ENCODE results near the gene ZNF101.
A peak's percentile ranks its signal among the peaks of the same experiment; 100 is the strongest.

ZNF101 gene

DNA sequence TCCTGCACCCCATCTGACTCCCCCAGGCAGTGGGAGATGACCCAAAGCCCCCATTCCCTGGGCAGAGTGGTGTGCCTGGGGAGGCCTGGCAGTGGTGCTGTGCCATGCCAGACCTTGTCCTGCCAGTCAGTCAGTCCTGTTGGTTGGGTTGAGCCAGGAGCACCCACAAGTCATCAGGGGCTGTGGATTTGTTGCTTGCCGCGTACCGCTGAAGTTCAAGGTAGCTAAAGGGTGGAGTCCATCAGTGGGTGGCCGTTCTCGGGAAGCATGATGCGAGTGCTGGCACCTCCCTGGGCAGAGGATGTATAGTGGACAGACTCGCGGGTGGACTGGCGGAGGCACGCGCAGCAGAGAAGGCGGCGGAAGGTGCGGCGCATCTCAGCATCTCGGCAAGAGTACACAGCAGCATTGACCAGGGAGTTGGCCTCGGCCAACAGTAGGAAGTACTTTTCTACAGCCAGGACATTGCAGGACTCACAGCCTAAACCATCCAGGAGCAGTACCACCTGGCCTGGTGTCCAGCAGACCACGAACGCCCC lies 44.5 kb upstream of the ZNF101 start:
- Histone ChIP-seq H3K79me1 (replicated peaks; ENCODE audit: low read length, poor library complexity, severe bottlenecking) (no peaks in the 10 kb centered on the region), H2BK15ac (ENCODE audit: low read depth, poor library complexity, severe bottlenecking) (no peak overlapping the region), H3K27ac (ENCODE audit: low read length, poor library complexity, severe bottlenecking) (no peak overlapping the region), H4K91ac (ENCODE audit: low read length) (peak overlapping the region; percentile 11), H3K4me2 (ENCODE audit: low read length, poor library complexity, severe bottlenecking) (no peak overlapping the region), H3K23ac (ENCODE audit: low read length in 2 of 2) (no peak overlapping the region), H3K18ac (ENCODE audit: low read depth in 1 of 2, low read length in 2 of 2) (no peak overlapping the region), H3K36me3 (ENCODE audit: control insufficient read depth in 1 of 2, insufficient read depth in 2 of 2, low read depth in 1 of 2, low read length in 2 of 2) (peaks cover 0 to 21% of the 10 kb centered on the region in 2 experiments), H2BK12ac (ENCODE audit: low read length in 2 of 2) (no peak overlapping the region), H2AK5ac (ENCODE audit: low read length, severe bottlenecking) (no peak overlapping the region), H2AFZ (ENCODE audit: low read depth, low read length) (no peak overlapping the region), H3K4ac (ENCODE audit: low read depth in 1 of 2, low read length in 2 of 2) (no peak overlapping the region), H3K4me3 (ENCODE audit: insufficient read depth in 1 of 2, low read depth in 1 of 2, low read length in 2 of 2) (no peak overlapping the region), H3K9me3 (ENCODE audit: control insufficient read depth, low read length) (no peaks in the 10 kb centered on the region), H3K27me3 (ENCODE audit: control insufficient read depth in 1 of 2, insufficient read depth in 1 of 2, low read length in 2 of 2) (peaks cover 0 to 6% of the 10 kb centered on the region in 2 experiments), H2BK5ac (ENCODE audit: low read depth, low read length, poor library complexity, severe bottlenecking) (no peak overlapping the region), H4K8ac (ENCODE audit: low read length) (no peak overlapping the region), H2BK120ac (ENCODE audit: low read depth, low read length) (no peak overlapping the region), H3K4me1 (ENCODE audit: control insufficient read depth, insufficient read depth, low read depth, low read length) (peaks cover 21% of the 10 kb centered on the region), H3K9ac (ENCODE audit: low read length) (no peak overlapping the region), H3K14ac (ENCODE audit: low read length in 2 of 2) (no peak overlapping the region)
- no peak for DNase-seq
- 97% methylated on average over 19 of the region's 19 CpGs for WGBS

DNA sequence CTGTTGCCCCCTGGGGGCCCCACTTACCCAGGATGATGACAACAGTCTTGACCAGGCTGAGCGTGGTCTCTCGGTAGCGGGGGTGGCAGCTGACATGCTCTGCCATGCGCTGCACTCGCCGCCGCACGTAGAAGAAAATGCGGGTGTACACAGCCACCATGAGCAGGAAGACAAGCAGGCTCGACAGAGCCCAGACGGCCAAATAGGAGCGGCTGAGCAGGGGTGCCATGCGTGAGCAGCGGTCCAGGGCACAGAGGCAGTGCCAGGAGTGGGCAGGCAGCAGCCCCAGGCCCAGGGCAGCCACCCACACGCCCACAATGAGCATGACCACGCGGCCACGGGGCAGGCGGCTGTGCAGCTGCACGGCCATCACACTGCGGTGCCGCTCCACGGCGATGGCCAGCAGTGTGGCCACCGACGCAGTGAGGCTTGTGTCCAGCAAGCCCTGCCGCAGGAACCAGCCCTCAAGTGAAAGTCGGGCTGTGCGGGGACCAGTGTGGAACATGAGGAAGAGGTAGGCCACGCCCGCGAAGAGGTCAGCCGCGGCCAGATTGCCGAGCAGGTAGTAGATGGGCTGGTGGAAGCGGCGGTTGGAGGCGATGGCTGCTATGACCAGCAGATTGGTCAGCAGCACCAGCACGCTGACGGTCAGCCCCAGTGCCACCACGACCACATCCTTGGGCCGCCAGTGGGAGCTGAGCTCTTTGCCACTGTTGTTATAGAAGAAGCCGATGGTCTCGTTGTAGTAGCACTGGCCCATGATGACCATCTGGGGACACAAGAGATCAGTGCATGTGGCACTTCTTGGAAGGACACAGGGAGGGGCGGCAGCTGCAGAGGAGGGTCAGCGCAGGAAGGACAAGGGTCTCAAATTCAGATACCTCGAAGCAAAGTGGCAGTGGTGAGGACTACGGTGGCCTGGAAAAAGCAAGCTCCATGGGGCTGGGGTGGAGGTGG lies 41.8 kb upstream of the ZNF101 start:
- WGBS = 96% methylated on average over 47 of the region's 48 CpGs
- peak overlapping the region in 1 of 2 experiments; percentile 74 for H3K14ac ChIP-seq (ENCODE audit: low read length in 2 of 2)
- H3K4me2 ChIP-seq (ENCODE audit: low read length, poor library complexity, severe bottlenecking) = no peak overlapping the region
- H3K9me3 ChIP-seq (ENCODE audit: control insufficient read depth, low read length) = no peaks in the 10 kb centered on the region
- no peak overlapping the region for H2BK120ac ChIP-seq (ENCODE audit: low read depth, low read length)
- H3K4me3 ChIP-seq (ENCODE audit: insufficient read depth in 1 of 2, low read depth in 1 of 2, low read length in 2 of 2) = peak overlapping the region in 1 of 2 experiments; percentile 30
- H3K27me3 ChIP-seq (ENCODE audit: control insufficient read depth in 1 of 2, insufficient read depth in 1 of 2, low read length in 2 of 2) = peaks cover 0 to 6% of the 10 kb centered on the region in 2 experiments
- H3K4ac ChIP-seq (ENCODE audit: low read depth in 1 of 2, low read length in 2 of 2) = no peak overlapping the region
- H2BK15ac ChIP-seq (ENCODE audit: low read depth, poor library complexity, severe bottlenecking) = no peak overlapping the region
- H2AFZ ChIP-seq (ENCODE audit: low read depth, low read length) = no peak overlapping the region
- H4K91ac ChIP-seq (ENCODE audit: low read length) = no peak overlapping the region
- H3K18ac ChIP-seq (ENCODE audit: low read depth in 1 of 2, low read length in 2 of 2) = no peak overlapping the region
- H2BK5ac ChIP-seq (ENCODE audit: low read depth, low read length, poor library complexity, severe bottlenecking) = no peak overlapping the region
- H3K23ac ChIP-seq (ENCODE audit: low read length in 2 of 2) = no peak overlapping the region
- H2BK12ac ChIP-seq (ENCODE audit: low read length in 2 of 2) = no peak overlapping the region
- no peak for DNase-seq
- no peak overlapping the region for H2AK5ac ChIP-seq (ENCODE audit: low read length, severe bottlenecking)
- no peak overlapping the region for H3K27ac ChIP-seq (ENCODE audit: low read length, poor library complexity, severe bottlenecking)
- no peak overlapping the region for H3K9ac ChIP-seq (ENCODE audit: low read length)
- peaks cover 20% of the 10 kb centered on the region for H3K4me1 ChIP-seq (ENCODE audit: control insufficient read depth, insufficient read depth, low read depth, low read length)
- peaks cover 8 to 42% of the 10 kb centered on the region in 2 experiments for H3K36me3 ChIP-seq (ENCODE audit: control insufficient read depth in 1 of 2, insufficient read depth in 2 of 2, low read depth in 1 of 2, low read length in 2 of 2)
- H3K79me1 ChIP-seq (replicated peaks; ENCODE audit: low read length, poor library complexity, severe bottlenecking) = no peaks in the 10 kb centered on the region
- H4K8ac ChIP-seq (ENCODE audit: low read length) = no peak overlapping the region

DNA sequence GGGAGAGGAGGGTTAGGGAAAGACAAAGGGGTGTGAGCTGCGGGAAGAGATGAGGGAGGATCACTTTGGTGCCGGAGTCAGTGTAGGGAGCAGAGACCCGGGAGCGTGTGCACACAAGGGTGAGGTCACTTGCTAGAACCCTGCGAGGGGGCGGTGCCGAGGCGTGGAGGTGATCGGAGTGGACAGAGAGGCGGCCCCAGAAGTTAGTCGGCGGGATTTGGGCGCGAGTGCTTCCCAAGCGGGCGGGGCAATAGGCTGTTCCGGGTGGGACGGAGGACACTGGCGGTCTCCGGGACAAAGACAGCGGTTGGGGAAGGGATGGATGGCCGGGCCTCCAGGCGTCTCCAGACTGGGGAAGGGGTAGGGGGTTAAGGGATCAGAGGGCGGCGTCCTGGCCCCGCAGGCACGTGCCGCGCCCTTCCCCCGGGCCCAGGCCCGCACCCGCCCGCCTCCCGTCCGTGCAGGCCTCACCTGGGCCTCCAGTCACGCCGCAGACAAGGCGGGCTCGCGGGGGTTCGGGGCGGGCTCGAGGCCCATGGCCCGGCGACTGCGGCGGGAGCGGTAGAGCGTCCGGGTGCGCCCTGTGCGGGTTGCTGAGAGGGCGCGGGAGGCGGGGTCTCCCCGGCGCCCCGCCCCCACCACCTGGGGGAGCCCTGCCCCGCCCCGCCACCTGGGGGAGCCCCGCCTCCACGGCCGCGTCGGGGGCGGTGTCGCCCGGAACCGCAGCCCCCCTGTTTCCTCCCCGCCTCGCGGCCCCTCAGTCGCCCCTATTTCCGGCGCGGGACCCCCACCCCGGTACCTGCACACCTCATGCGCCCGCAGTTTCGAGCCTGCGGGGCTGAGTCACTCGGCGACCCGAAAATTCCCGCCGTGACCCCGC lies 40.8 kb upstream of the ZNF101 start, which contains the start of gene LPAR2:
TSS of gene LPAR2 (minus strand) at position 600 of the 880 bp plus-strand sequence. CDS start 945 bp downstream, outside the sequence.
- Histone ChIP-seq H3K4me1 (ENCODE audit: control insufficient read depth, insufficient read depth, low read depth, low read length) (peaks cover 20% of the 10 kb centered on the region), H4K91ac (ENCODE audit: low read length) (no peak within 1 kb of the TSS), H2BK12ac (ENCODE audit: low read length in 2 of 2) (no peak within 1 kb of the TSS), H3K36me3 (ENCODE audit: control insufficient read depth in 1 of 2, insufficient read depth in 2 of 2, low read depth in 1 of 2, low read length in 2 of 2) (peaks cover 13 to 50% of the 10 kb centered on the region in 2 experiments), H3K18ac (ENCODE audit: low read depth in 1 of 2, low read length in 2 of 2) (peak within 1 kb of the TSS; percentile 61 to 65), H2BK15ac (ENCODE audit: low read depth, poor library complexity, severe bottlenecking) (no peak within 1 kb of the TSS), H3K9ac (ENCODE audit: low read length) (peak within 1 kb of the TSS; percentile 26), H3K4ac (ENCODE audit: low read depth in 1 of 2, low read length in 2 of 2) (no peak within 1 kb of the TSS), H2BK5ac (ENCODE audit: low read depth, low read length, poor library complexity, severe bottlenecking) (no peak within 1 kb of the TSS), H2BK120ac (ENCODE audit: low read depth, low read length) (peak within 1 kb of the TSS; percentile 64), H3K23ac (ENCODE audit: low read length in 2 of 2) (peak within 1 kb of the TSS in 1 of 2 experiments; percentile 85), H4K8ac (ENCODE audit: low read length) (peak within 1 kb of the TSS; percentile 43), H3K14ac (ENCODE audit: low read length in 2 of 2) (peak within 1 kb of the TSS in 1 of 2 experiments; percentile 86), H2AFZ (ENCODE audit: low read depth, low read length) (no peak within 1 kb of the TSS), H3K9me3 (ENCODE audit: control insufficient read depth, low read length) (no peaks in the 10 kb centered on the region), H3K27me3 (ENCODE audit: control insufficient read depth in 1 of 2, insufficient read depth in 1 of 2, low read length in 2 of 2) (peaks cover 0 to 6% of the 10 kb centered on the region in 2 experiments), H3K79me1 (replicated peaks; ENCODE audit: low read length, poor library complexity, severe bottlenecking) (no peaks in the 10 kb centered on the region), H3K27ac (ENCODE audit: low read length, poor library complexity, severe bottlenecking) (no peak within 1 kb of the TSS), H3K4me3 (ENCODE audit: insufficient read depth in 1 of 2, low read depth in 1 of 2, low read length in 2 of 2) (peak within 1 kb of the TSS; percentile 56 to 74), H2AK5ac (ENCODE audit: low read length, severe bottlenecking) (no peak within 1 kb of the TSS), H3K4me2 (ENCODE audit: low read length, poor library complexity, severe bottlenecking) (peak within 1 kb of the TSS; percentile 92)
- 3% methylated on average over 38 of the region's 87 CpGs for WGBS
- no peak for DNase-seq

Measured in mesenchymal stem cell (in vitro differentiated cells and primary cell).